HL-60 (cell line): ENCODE results near the gene TEX12.
A peak's percentile ranks its signal among the peaks of the same experiment; 100 is the strongest.

Experiments
- DNase-seq, 2 experiments: peaks; one replicate each; pipeline ENCODE4 v3.0.0-alpha.2; 2010 to 2020; ENCODE audit warnings: low read depth in 1 of 2, low spot score in 1 of 2
- H3K27ac ChIP-seq: fragments of 250-450 bp; sonication (Bioruptor Pico); replicated peaks from 2 replicates; pipeline ENCODE4 v1.5.1; 2020; ENCODE audit warnings: mild to moderate bottlenecking, moderate library complexity
- H3K27me3 ChIP-seq: fragments of 250-450 bp; sonication (Bioruptor Pico); 2 replicates; pipeline ENCODE4 v1.5.1; 2021; ENCODE audit warnings: mild to moderate bottlenecking, moderate library complexity; ENCODE audit not compliant: insufficient read depth, poor library complexity, severe bottlenecking
- H3K4me3 ChIP-seq: replicated peaks from 2 replicates; pipeline ENCODE4 v1.5.1; 2011; ENCODE audit warnings: mild to moderate bottlenecking, control low read depth, low read length; ENCODE audit not compliant: insufficient read depth
- GABPA ChIP-seq: IDR thresholded peaks from 2 replicates; pipeline ENCODE4 v1.6.1; 2012; ENCODE audit warnings: low read depth
- POLR2AphosphoS5 ChIP-seq: IDR thresholded peaks from 2 replicates; pipeline ENCODE4 v1.6.1; 2012; ENCODE audit warnings: low read depth
- SPI1 ChIP-seq: IDR thresholded peaks from 2 replicates; pipeline ENCODE4 v1.6.1; 2012; ENCODE audit warnings: low read depth, mild to moderate bottlenecking, borderline replicate concordance
- TF ChIP-seq, protein P1 (sequence below): IDR thresholded peaks from 2 replicates; pipeline ENCODE4 v1.6.1; 2012; ENCODE audit warnings: low read depth; ENCODE audit not compliant: insufficient replicate concordance
- TF ChIP-seq, protein P2 (sequence below): IDR thresholded peaks from one replicate; pipeline ENCODE4 v1.5.1; 2011; ENCODE audit warnings: low read length, control low read depth, inconsistent platforms; ENCODE audit not compliant: insufficient read depth

Gene TEX12

DNA sequence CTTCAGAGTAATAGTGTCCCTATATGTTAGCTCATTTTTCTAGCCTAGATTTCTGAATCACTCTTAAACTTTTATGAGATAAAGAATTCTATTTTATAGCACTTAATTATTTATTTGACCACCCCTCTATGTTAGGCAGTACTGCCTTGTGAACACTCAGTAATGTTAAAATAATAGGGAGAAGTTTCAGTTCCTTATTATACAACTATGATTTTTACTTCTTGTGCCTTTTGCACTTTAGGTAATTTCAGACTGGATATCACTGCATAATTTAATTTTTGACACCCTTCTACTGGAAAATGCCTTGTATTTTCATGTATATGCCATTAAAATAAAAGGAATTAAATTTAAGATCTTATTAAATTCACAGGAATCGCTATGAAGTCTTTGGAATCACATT is 11.3 kb downstream of the TEX12 start:
- no peak for DNase-seq
- TF ChIP-seq, protein P1, sequence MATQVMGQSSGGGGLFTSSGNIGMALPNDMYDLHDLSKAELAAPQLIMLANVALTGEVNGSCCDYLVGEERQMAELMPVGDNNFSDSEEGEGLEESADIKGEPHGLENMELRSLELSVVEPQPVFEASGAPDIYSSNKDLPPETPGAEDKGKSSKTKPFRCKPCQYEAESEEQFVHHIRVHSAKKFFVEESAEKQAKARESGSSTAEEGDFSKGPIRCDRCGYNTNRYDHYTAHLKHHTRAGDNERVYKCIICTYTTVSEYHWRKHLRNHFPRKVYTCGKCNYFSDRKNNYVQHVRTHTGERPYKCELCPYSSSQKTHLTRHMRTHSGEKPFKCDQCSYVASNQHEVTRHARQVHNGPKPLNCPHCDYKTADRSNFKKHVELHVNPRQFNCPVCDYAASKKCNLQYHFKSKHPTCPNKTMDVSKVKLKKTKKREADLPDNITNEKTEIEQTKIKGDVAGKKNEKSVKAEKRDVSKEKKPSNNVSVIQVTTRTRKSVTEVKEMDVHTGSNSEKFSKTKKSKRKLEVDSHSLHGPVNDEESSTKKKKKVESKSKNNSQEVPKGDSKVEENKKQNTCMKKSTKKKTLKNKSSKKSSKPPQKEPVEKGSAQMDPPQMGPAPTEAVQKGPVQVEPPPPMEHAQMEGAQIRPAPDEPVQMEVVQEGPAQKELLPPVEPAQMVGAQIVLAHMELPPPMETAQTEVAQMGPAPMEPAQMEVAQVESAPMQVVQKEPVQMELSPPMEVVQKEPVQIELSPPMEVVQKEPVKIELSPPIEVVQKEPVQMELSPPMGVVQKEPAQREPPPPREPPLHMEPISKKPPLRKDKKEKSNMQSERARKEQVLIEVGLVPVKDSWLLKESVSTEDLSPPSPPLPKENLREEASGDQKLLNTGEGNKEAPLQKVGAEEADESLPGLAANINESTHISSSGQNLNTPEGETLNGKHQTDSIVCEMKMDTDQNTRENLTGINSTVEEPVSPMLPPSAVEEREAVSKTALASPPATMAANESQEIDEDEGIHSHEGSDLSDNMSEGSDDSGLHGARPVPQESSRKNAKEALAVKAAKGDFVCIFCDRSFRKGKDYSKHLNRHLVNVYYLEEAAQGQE: no peak
- TF ChIP-seq POLR2AphosphoS5: no peak
- TF ChIP-seq GABPA: no peak
- TF ChIP-seq, protein P2, sequence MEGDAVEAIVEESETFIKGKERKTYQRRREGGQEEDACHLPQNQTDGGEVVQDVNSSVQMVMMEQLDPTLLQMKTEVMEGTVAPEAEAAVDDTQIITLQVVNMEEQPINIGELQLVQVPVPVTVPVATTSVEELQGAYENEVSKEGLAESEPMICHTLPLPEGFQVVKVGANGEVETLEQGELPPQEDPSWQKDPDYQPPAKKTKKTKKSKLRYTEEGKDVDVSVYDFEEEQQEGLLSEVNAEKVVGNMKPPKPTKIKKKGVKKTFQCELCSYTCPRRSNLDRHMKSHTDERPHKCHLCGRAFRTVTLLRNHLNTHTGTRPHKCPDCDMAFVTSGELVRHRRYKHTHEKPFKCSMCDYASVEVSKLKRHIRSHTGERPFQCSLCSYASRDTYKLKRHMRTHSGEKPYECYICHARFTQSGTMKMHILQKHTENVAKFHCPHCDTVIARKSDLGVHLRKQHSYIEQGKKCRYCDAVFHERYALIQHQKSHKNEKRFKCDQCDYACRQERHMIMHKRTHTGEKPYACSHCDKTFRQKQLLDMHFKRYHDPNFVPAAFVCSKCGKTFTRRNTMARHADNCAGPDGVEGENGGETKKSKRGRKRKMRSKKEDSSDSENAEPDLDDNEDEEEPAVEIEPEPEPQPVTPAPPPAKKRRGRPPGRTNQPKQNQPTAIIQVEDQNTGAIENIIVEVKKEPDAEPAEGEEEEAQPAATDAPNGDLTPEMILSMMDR: no peak
- TF ChIP-seq SPI1: no peak
- Histone ChIP-seq H3K27me3 (no peaks in the 10 kb centered on the region), H3K27ac (peak overlapping the region; percentile 46), H3K4me3 (no peak overlapping the region)

DNA sequence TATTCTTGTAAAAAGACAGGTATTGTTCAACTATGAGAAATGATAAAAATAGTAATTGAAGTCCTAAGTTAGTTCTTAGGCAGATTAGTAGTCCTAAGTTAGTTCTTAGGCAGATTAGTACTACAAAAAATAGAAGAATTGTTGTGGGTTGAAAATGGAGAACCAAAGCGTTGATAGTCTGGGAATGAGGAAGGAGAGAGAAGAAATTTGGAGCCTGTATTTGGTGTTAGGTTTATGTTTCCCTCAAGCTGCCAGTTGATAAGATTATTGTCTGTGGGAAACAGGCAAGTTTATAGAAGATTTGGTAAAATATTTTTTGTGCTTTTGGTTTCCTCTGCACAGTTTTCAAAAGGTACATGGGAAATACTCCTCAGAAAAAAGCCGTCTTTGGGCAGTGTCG is 11.8 kb downstream of the TEX12 start:
- DNase-seq: no peak
- no peak overlapping the region for H3K4me3 ChIP-seq
- H3K27ac ChIP-seq: peak overlapping the region; percentile 46
- H3K27me3 ChIP-seq: no peaks in the 10 kb centered on the region
- TF ChIP-seq, protein P2: no peak
- no peak for TF ChIP-seq SPI1
- TF ChIP-seq, protein P1: no peak
- TF ChIP-seq GABPA: no peak
- no peak for TF ChIP-seq POLR2AphosphoS5

DNA sequence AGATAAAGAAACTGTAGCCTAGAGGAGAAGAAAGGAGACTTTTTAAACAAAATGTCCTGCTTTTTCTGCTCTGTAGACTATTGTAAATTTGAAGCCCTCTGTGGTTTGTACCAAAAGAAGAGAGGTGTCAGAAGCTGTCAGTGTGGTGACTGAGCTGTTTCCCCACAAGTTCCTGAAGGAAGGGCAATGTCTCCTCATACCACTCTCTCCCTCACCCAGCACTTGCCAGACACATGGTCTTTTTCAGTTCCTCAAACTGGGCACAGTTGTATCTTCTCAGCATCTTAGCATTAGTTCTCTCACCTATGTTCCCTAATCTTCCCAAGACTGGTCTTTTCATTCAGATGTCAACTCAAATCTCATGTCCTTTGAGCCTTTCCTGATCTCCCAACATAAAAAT is 12.4 kb downstream of the TEX12 start:
- TF ChIP-seq, protein P1: no peak
- TF ChIP-seq SPI1 (peak; percentile 92), GABPA (no peak), POLR2AphosphoS5 (peak; percentile 28; the same call in 1 of the 2 replicates)
- TF ChIP-seq, protein P2: no peak
- Histone ChIP-seq H3K27ac (peak overlapping the region; percentile 46), H3K4me3 (no peak overlapping the region), H3K27me3 (no peaks in the 10 kb centered on the region)
- peak in 1 of 2 experiments; percentile 80 for DNase-seq
